D721Med (cell line): ENCODE results near the gene GPR3.

ENCODE experiments used
- DNase-seq: peaks from one replicate; pipeline ENCODE4 v3.0.0; 2011; ENCODE audit warnings: low spot score; ENCODE audit not compliant: insufficient read length
- FAIRE-seq: peaks from 2 replicates; lab custom pipeline; 2011; peaks lifted over from hg19 to GRCh38; lab: Jason Lieb, UNC
- TF ChIP-seq, protein P1 (sequence below): IDR thresholded peaks from 2 replicates; pipeline ENCODE4 v1.5.1; 2012; ENCODE audit warnings: mild to moderate bottlenecking, control low read depth; ENCODE audit not compliant: insufficient read depth; ENCODE audit errors: missing control alignments

Gene GPR3

DNA sequence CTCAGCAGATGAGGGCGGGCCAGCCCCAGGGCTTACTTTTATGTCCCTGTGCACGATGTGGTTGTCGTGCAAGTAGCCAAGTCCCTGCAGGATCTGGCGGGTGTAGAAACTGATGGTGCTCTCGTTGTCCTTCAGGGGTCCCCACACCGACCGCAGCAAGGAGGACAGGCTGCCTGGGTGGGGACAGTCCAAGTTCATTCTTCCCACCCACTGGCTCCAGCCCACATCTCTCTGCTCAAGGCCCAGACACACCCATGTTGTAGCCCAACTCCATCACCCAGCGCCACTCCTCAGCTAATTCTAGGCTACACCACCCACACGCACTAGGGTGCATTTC is 32.6 kb upstream of the GPR3 start:
- no peak for FAIRE-seq
- no peak for DNase-seq
- TF ChIP-seq, protein P1, sequence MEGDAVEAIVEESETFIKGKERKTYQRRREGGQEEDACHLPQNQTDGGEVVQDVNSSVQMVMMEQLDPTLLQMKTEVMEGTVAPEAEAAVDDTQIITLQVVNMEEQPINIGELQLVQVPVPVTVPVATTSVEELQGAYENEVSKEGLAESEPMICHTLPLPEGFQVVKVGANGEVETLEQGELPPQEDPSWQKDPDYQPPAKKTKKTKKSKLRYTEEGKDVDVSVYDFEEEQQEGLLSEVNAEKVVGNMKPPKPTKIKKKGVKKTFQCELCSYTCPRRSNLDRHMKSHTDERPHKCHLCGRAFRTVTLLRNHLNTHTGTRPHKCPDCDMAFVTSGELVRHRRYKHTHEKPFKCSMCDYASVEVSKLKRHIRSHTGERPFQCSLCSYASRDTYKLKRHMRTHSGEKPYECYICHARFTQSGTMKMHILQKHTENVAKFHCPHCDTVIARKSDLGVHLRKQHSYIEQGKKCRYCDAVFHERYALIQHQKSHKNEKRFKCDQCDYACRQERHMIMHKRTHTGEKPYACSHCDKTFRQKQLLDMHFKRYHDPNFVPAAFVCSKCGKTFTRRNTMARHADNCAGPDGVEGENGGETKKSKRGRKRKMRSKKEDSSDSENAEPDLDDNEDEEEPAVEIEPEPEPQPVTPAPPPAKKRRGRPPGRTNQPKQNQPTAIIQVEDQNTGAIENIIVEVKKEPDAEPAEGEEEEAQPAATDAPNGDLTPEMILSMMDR: no peak

GRCh38 chr1:27360159-27361043 is 32.0 kb upstream of the GPR3 start:
- FAIRE-seq: no peak
- DNase-seq: no peak
- TF ChIP-seq, protein P1: no peak

DNA sequence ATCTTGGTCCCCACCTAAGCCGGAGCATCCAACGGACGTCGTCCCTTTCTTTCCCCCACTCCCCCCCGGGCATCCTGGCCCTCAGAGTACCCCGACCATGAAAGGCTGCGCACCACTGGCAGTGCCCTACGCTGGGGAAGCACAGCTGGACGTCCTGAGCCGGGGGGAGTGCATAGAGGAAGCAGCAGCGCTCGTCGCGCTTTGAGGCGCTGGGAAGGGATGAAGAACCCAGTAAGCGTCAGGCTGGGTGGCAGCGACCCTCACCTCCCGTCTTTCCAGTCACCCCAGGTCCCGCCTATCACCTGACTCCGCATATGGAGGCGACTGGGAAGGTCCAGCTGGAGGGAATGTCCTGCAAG is 31.4 kb upstream of the GPR3 start:
- FAIRE-seq: no peak
- DNase-seq: no peak
- TF ChIP-seq, protein P1: no peak

DNA sequence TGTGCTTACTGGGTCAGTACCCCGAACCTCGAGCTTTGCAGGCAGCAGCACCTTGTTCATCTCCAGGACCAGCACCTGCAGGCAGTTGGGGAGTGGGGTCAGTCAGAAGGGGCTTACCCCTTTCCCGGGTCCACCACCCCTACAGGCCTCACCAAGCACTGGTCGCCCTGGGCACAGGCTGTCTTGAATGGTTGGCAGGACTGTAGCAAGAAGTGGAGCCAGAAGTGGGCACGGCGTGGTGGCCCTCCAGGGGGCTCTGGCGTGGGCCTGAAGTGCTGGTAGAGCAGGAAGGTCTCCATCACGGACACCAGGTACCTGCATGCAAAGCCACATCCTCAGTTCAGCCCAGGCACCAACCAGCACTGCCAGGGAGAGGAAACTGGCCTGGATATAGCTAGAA is 30.9 kb upstream of the GPR3 start:
- TF ChIP-seq, protein P1: no peak
- FAIRE-seq (no peak), DNase-seq (no peak)

DNA sequence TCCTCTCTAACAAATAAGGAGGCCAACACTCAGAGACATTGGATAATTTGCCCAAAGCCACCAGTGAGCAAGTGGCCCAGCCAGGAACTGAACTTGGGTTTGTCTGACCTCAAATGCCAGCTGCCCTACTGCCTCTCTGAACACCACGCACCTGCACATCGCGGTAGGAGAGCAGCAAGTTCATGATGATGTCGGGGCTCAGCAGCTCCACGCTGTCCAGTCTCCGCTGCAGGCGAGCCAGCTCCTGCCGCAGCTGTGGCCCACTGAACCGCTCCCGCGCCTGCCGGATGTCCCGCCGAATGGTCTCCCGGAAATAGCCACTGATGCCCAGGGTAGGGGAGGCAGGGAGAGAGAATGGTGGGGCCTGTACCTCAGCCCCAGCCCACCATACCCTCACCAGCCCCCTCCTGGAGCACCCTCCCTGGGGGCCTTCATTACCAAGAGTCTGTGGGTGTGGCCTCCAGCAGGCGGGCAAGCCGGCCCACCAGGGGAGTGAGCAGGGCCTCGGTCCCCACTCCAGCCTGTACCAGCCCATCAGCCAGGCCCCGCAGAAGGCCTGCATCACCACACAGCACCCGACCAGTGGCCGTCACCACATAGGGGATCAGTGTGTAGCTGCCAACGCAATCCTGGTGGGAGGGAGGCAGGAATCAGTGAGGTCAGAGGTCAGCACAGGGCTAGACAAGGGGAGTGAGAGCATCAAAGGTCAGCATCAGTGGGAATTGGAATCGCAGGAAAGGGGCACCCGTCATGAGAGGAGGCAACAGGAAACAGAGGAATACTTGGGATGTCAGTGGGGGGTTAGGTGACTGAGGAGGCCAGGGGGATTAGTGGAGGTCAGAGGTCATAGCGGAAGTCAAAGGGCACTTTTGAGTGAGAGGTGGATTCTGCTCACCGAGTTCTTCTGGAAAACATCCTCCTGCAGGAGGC is 28.4 kb upstream of the GPR3 start:
- FAIRE-seq: no peak
- no peak for DNase-seq
- TF ChIP-seq, protein P1: no peak

GRCh38 chr1:27364696-27365371 is 27.6 kb upstream of the GPR3 start:
- DNase-seq: no peak
- TF ChIP-seq, protein P1: no peak
- no peak for FAIRE-seq
